Fibroblast of lung (primary cell): ENCODE results near the gene MKI67. TPM values are rescaled to one million over a fixed set of nuclear protein-coding genes. Genes with fewer than 3 reads are reported as not detected.

ENCODE experiments used
- DNase-seq, 2 donors: peaks; one replicate each; pipeline versions ENCODE4 v3.0.0 to v3.0.0-alpha.2; 2010; ENCODE audit warnings: low read depth in 2 of 2
- H2AFZ ChIP-seq: 2 replicates; pipeline ENCODE4 v1.5.1; 2012; ENCODE audit warnings: low read length, control low read depth, inconsistent platforms
- H3K27ac ChIP-seq: 2 replicates; pipeline ENCODE4 v1.5.1; 2011; ENCODE audit warnings: low read length, control low read depth; ENCODE audit not compliant: insufficient read depth
- H3K27me3 ChIP-seq: 2 replicates; pipeline ENCODE4 v1.5.1; 2011; ENCODE audit warnings: mild to moderate bottlenecking, low read length; ENCODE audit not compliant: control insufficient read depth, insufficient read depth
- H3K36me3 ChIP-seq: 2 replicates; pipeline ENCODE4 v1.5.1; 2011; ENCODE audit warnings: low read length; ENCODE audit not compliant: control insufficient read depth, insufficient read depth
- H3K4me1 ChIP-seq: 2 replicates; pipeline ENCODE4 v1.5.1; 2011; ENCODE audit warnings: low read length; ENCODE audit not compliant: control insufficient read depth, insufficient read depth; ENCODE audit errors: extremely low read depth
- H3K4me2 ChIP-seq: 2 replicates; pipeline ENCODE4 v1.5.1; 2011; ENCODE audit warnings: low read length, control low read depth; ENCODE audit not compliant: insufficient read depth; ENCODE audit errors: extremely low read depth
- H3K4me3 ChIP-seq, 4 experiments: fragments of 200-600 bp in 1 of 4; sonication (generic) in 1 of 4; replicated peaks in 1 of 4; 2 replicates each; pipeline ENCODE4 v1.5.1; 2011 to 2016; ENCODE audit warnings: low read length in 4 of 4, low read depth in 3 of 4, mild to moderate bottlenecking in 3 of 4, control low read depth in 2 of 4, inconsistent platforms in 1 of 4, mixed read lengths in 1 of 4; ENCODE audit not compliant: insufficient read depth in 1 of 4; ENCODE audit errors: control extremely low read depth in 1 of 4
- H3K79me2 ChIP-seq: 2 replicates; pipeline ENCODE4 v1.5.1; 2012; ENCODE audit warnings: mild to moderate bottlenecking, low read length, inconsistent platforms; ENCODE audit not compliant: control insufficient read depth, insufficient read depth
- H3K9ac ChIP-seq: 2 replicates; pipeline ENCODE4 v1.5.1; 2011; ENCODE audit warnings: mild to moderate bottlenecking, low read length, control low read depth; ENCODE audit not compliant: insufficient read depth
- H3K9me3 ChIP-seq: 2 replicates; pipeline ENCODE4 v1.5.1; 2012; ENCODE audit warnings: low read depth, low read length; ENCODE audit not compliant: control insufficient read depth, insufficient read depth
- H4K20me1 ChIP-seq: 2 replicates; pipeline ENCODE4 v1.5.1; 2011; ENCODE audit warnings: low read length; ENCODE audit not compliant: control insufficient read depth, insufficient read depth; ENCODE audit errors: extremely low read depth
- EZH2 ChIP-seq: IDR thresholded peaks from 2 replicates; pipeline ENCODE4 v1.5.1; 2012; ENCODE audit warnings: low read length, control low read depth, mild to moderate bottlenecking; ENCODE audit errors: missing control alignments
- polyA plus RNA-seq, 2 donors: library from polyadenylated mRNA; depleted of rRNA in 1 of 2; stranded (reverse) in 1 of 2; unstranded in 1 of 2; fragments of >200 nt; gene quantifications; 2 replicates each; pipeline ENCODE4 v1.2.1, GENCODE V29; 2011 to 2012; ENCODE audit warnings: missing spikeins in 1 of 2
- total RNA-seq: library from RNA; depleted of rRNA; stranded (reverse); fragments of >200 nt; gene quantifications from 2 replicates; pipeline ENCODE4 v1.2.1, GENCODE V29; 2014
- TF ChIP-seq, protein P1 (sequence below), 2 donors: IDR thresholded peaks in 1 of 2; conservative IDR thresholded peaks in 1 of 2; 1 replicate in 1 of 2; 2 replicates in 1 of 2; pipeline ENCODE4 v1.5.1; 2011 to 2012; ENCODE audit warnings: low read length in 2 of 2, control low read depth in 1 of 2, inconsistent platforms in 1 of 2, low read depth in 1 of 2, mild to moderate bottlenecking in 1 of 2

The MKI67 gene
- total and polyA plus RNA-seq, 2 donors (not counting 1 experiment from before 2014, with no cell fraction given), result 4.3 to 6.4 TPM

DNA sequence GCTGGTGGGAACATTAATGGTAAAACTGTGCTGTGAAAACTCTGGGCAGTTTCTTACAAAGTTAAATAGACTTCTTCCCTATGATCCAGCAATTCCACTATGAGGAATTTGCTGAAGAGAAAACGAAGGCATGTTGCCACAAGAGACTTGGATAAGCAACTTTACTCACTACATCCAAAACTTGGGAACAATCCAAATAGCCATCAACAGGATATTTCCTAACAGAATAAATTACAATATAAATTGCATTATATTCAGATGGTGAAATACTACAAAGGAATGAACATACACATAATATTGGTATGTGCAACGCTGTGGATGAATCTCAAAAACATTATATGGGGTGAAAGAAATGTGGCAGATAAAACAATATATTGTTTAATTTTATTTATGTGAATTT, 21.4 kb upstream of the MKI67 start:
- Histone ChIP-seq H3K27ac (no peak overlapping the region), H3K36me3 (no peaks in the 10 kb centered on the region), H2AFZ (no peak overlapping the region), H3K4me2 (no peak overlapping the region), H3K27me3 (no peaks in the 10 kb centered on the region), H3K4me1 (no peaks in the 10 kb centered on the region), H3K79me2 (no peaks in the 10 kb centered on the region), H4K20me1 (no peaks in the 10 kb centered on the region), H3K9ac (no peak overlapping the region), H3K4me3 (no peak overlapping the region), H3K9me3 (no peaks in the 10 kb centered on the region)
- peak; percentile 70 to 77 for DNase-seq
- TF ChIP-seq, protein P1, sequence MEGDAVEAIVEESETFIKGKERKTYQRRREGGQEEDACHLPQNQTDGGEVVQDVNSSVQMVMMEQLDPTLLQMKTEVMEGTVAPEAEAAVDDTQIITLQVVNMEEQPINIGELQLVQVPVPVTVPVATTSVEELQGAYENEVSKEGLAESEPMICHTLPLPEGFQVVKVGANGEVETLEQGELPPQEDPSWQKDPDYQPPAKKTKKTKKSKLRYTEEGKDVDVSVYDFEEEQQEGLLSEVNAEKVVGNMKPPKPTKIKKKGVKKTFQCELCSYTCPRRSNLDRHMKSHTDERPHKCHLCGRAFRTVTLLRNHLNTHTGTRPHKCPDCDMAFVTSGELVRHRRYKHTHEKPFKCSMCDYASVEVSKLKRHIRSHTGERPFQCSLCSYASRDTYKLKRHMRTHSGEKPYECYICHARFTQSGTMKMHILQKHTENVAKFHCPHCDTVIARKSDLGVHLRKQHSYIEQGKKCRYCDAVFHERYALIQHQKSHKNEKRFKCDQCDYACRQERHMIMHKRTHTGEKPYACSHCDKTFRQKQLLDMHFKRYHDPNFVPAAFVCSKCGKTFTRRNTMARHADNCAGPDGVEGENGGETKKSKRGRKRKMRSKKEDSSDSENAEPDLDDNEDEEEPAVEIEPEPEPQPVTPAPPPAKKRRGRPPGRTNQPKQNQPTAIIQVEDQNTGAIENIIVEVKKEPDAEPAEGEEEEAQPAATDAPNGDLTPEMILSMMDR (conservative IDR thresholded peaks at IDR 0.05 in 1 of 2, IDR thresholded peaks at IDR 0.05 in 1 of 2; ENCODE audit: low read depth in 1 of 2, low read length in 2 of 2), result no peak
- no peak for TF ChIP-seq EZH2

DNA sequence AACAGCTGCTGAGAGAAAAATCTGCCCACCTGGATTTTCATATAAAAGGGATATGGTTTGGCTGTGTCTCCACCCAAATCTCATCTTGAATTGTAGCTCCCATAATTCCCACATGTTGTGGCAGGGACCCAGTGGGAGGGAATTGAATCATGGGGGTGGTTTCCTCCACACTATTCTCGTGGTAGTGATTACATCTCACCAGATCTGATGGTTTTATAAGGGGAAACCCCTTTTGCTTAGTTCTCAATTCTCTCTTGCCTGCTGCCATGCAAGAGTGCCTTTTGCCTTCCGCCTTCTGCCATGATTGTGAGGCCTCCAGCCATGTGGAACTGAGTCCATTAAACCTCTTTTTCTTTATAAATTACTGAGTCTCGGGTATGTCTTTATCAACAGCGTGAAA, 20.8 kb upstream of the MKI67 start:
- no peaks in the 10 kb centered on the region for H3K27me3 ChIP-seq
- H3K4me3 ChIP-seq, result no peak overlapping the region
- H3K27ac ChIP-seq, result no peak overlapping the region
- no peak for TF ChIP-seq EZH2
- TF ChIP-seq, protein P1 (conservative IDR thresholded peaks at IDR 0.05 in 1 of 2, IDR thresholded peaks at IDR 0.05 in 1 of 2; ENCODE audit: low read depth in 1 of 2, low read length in 2 of 2), result no peak
- no peak overlapping the region for H3K4me2 ChIP-seq
- no peak overlapping the region for H3K9ac ChIP-seq
- no peaks in the 10 kb centered on the region for H3K79me2 ChIP-seq
- H3K36me3 ChIP-seq, result no peaks in the 10 kb centered on the region
- H3K4me1 ChIP-seq, result no peaks in the 10 kb centered on the region
- no peak for DNase-seq
- no peaks in the 10 kb centered on the region for H4K20me1 ChIP-seq
- H2AFZ ChIP-seq, result no peak overlapping the region
- H3K9me3 ChIP-seq, result no peaks in the 10 kb centered on the region

DNA sequence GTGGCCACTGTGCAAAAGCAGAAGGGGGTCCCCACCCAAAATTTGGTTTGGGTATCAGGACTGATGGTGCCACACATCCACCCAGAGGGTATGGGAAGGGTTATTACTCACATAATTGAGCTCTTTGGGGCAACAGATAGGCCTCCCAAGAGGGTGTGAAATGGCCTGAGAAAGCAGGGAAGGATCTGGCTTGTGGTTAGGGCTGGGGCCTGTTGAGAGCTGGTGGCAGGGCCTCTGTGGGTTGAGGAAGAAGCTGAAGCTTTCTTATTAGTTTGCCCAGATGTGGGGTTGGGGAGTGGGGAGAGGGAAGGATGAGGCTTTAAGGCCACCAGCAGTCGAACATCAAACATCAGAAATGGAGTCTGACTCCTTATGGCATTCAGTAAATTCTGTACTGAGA, 18.3 kb upstream of the MKI67 start:
- no peak overlapping the region for H3K27ac ChIP-seq
- no peaks in the 10 kb centered on the region for H3K79me2 ChIP-seq
- TF ChIP-seq, protein P1 (conservative IDR thresholded peaks at IDR 0.05 in 1 of 2, IDR thresholded peaks at IDR 0.05 in 1 of 2; ENCODE audit: low read depth in 1 of 2, low read length in 2 of 2), result no peak
- no peak for TF ChIP-seq EZH2
- no peak overlapping the region for H3K4me2 ChIP-seq
- H3K9ac ChIP-seq, result no peak overlapping the region
- DNase-seq, result no peak
- no peaks in the 10 kb centered on the region for H3K4me1 ChIP-seq
- no peak overlapping the region for H3K4me3 ChIP-seq
- no peaks in the 10 kb centered on the region for H4K20me1 ChIP-seq
- no peaks in the 10 kb centered on the region for H3K36me3 ChIP-seq
- no peaks in the 10 kb centered on the region for H3K27me3 ChIP-seq
- H3K9me3 ChIP-seq, result no peaks in the 10 kb centered on the region
- no peak overlapping the region for H2AFZ ChIP-seq
